ENCODE data around the gene DENR. TPM values are rescaled to one million over a fixed set of nuclear protein-coding genes. Genes with fewer than 3 reads are reported as not detected.

Gene DENR
- total and polyA plus RNA-seq, 2 of the 8 experiments (the other 6 are each of a cell fraction or from before 2014, with no cell fraction given): 26.9 to 84.0 TPM

DNA sequence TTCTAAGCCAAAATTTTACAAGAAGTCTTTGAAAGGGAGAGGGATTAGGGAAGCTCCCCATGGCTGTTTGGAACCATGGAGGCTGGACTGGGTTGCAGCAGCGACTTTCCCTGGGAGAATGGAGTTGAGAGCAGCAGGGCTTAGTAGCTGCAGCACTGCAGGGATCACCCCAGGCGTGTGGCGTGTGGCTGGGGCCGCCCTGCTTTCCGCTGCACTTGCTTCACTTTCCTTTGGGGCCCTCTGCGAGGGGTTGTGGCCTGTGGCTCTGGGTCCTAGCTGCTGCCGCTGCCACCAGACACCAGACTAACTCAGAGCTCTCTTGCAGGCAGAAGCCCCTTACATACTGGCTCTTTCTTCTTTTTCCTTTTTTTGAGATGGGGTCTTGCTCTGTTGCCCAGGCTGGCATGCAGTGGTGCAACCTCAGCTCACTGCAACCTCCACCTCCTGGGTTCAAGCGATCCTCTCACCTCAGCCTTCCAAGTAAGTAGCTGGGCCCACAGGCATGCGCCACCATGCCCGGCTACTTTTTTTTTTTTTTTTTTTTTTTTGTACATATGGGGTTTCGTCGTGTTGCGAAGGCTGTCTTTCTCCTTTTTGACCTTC is 47.1 kb downstream of the DENR start (continued):
- TF ChIP-seq, protein P1, sequence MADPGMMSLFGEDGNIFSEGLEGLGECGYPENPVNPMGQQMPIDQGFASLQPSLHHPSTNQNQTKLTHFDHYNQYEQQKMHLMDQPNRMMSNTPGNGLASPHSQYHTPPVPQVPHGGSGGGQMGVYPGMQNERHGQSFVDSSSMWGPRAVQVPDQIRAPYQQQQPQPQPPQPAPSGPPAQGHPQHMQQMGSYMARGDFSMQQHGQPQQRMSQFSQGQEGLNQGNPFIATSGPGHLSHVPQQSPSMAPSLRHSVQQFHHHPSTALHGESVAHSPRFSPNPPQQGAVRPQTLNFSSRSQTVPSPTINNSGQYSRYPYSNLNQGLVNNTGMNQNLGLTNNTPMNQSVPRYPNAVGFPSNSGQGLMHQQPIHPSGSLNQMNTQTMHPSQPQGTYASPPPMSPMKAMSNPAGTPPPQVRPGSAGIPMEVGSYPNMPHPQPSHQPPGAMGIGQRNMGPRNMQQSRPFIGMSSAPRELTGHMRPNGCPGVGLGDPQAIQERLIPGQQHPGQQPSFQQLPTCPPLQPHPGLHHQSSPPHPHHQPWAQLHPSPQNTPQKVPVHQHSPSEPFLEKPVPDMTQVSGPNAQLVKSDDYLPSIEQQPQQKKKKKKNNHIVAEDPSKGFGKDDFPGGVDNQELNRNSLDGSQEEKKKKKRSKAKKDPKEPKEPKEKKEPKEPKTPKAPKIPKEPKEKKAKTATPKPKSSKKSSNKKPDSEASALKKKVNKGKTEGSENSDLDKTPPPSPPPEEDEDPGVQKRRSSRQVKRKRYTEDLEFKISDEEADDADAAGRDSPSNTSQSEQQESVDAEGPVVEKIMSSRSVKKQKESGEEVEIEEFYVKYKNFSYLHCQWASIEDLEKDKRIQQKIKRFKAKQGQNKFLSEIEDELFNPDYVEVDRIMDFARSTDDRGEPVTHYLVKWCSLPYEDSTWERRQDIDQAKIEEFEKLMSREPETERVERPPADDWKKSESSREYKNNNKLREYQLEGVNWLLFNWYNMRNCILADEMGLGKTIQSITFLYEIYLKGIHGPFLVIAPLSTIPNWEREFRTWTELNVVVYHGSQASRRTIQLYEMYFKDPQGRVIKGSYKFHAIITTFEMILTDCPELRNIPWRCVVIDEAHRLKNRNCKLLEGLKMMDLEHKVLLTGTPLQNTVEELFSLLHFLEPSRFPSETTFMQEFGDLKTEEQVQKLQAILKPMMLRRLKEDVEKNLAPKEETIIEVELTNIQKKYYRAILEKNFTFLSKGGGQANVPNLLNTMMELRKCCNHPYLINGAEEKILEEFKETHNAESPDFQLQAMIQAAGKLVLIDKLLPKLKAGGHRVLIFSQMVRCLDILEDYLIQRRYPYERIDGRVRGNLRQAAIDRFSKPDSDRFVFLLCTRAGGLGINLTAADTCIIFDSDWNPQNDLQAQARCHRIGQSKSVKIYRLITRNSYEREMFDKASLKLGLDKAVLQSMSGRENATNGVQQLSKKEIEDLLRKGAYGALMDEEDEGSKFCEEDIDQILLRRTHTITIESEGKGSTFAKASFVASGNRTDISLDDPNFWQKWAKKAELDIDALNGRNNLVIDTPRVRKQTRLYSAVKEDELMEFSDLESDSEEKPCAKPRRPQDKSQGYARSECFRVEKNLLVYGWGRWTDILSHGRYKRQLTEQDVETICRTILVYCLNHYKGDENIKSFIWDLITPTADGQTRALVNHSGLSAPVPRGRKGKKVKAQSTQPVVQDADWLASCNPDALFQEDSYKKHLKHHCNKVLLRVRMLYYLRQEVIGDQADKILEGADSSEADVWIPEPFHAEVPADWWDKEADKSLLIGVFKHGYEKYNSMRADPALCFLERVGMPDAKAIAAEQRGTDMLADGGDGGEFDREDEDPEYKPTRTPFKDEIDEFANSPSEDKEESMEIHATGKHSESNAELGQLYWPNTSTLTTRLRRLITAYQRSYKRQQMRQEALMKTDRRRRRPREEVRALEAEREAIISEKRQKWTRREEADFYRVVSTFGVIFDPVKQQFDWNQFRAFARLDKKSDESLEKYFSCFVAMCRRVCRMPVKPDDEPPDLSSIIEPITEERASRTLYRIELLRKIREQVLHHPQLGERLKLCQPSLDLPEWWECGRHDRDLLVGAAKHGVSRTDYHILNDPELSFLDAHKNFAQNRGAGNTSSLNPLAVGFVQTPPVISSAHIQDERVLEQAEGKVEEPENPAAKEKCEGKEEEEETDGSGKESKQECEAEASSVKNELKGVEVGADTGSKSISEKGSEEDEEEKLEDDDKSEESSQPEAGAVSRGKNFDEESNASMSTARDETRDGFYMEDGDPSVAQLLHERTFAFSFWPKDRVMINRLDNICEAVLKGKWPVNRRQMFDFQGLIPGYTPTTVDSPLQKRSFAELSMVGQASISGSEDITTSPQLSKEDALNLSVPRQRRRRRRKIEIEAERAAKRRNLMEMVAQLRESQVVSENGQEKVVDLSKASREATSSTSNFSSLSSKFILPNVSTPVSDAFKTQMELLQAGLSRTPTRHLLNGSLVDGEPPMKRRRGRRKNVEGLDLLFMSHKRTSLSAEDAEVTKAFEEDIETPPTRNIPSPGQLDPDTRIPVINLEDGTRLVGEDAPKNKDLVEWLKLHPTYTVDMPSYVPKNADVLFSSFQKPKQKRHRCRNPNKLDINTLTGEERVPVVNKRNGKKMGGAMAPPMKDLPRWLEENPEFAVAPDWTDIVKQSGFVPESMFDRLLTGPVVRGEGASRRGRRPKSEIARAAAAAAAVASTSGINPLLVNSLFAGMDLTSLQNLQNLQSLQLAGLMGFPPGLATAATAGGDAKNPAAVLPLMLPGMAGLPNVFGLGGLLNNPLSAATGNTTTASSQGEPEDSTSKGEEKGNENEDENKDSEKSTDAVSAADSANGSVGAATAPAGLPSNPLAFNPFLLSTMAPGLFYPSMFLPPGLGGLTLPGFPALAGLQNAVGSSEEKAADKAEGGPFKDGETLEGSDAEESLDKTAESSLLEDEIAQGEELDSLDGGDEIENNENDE (IDR thresholded peaks at IDR 0.05; ENCODE audit: insufficient replicate concordance, low read length): no peak
- TF ChIP-seq MAFK (IDR thresholded peaks at IDR 0.05; ENCODE audit: low read depth, low read length) (no peak), GTF2F1 (IDR thresholded peaks at IDR 0.05; ENCODE audit: borderline replicate concordance, low read depth, low read length) (no peak), CBX8 (IDR thresholded peaks at IDR 0.05; ENCODE audit: borderline replicate concordance, low read depth, low read length) (no peak), POU5F1 (IDR thresholded peaks at IDR 0.05; ENCODE audit: low read depth, low read length) (no peak), TAF1 (IDR thresholded peaks at IDR 0.05; ENCODE audit: low read depth, low read length) (no peak), PHF8 (conservative IDR thresholded peaks at IDR 0.05; ENCODE audit: low read depth, low read length) (no peak), EGR1 (IDR thresholded peaks at IDR 0.05; ENCODE audit: borderline replicate concordance, low read depth, low read length) (no peak), RXRA (IDR thresholded peaks at IDR 0.05; ENCODE audit: insufficient read depth, low read depth, low read length) (no peak)
- TF ChIP-seq, protein P2, sequence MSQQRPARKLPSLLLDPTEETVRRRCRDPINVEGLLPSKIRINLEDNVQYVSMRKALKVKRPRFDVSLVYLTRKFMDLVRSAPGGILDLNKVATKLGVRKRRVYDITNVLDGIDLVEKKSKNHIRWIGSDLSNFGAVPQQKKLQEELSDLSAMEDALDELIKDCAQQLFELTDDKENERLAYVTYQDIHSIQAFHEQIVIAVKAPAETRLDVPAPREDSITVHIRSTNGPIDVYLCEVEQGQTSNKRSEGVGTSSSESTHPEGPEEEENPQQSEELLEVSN (IDR thresholded peaks at IDR 0.05): no peak

All from H1 (cell line).